Endothelial cell (in vitro differentiated cells): ENCODE results near the gene SYT8. TPM values are rescaled to one million over a fixed set of nuclear protein-coding genes. Genes with fewer than 3 reads are reported as not detected.

Experiments used
- DNase-seq: peaks from one replicate; pipeline ENCODE4 v3.0.0; 2021; ENCODE audit warnings: low spot score
- H3K27ac Mint-ChIP-seq: one replicate; pipeline ENCODE4 v1.8.0; 2021; ENCODE audit warnings: mixed read lengths, inconsistent platforms; ENCODE audit not compliant: unreplicated experiment
- H3K27me3 Mint-ChIP-seq: one replicate; pipeline ENCODE4 v1.8.0; 2021; ENCODE audit warnings: mild to moderate bottlenecking, moderate library complexity, mixed read lengths, inconsistent platforms; ENCODE audit not compliant: unreplicated experiment
- H3K36me3 Mint-ChIP-seq: one replicate; pipeline ENCODE4 v1.8.0; 2021; ENCODE audit warnings: mild to moderate bottlenecking, low read depth, mixed read lengths, inconsistent platforms; ENCODE audit not compliant: unreplicated experiment
- H3K4me1 Mint-ChIP-seq: one replicate; pipeline ENCODE4 v1.8.0; 2021; ENCODE audit warnings: mild to moderate bottlenecking, mixed read lengths, inconsistent platforms; ENCODE audit not compliant: unreplicated experiment
- H3K4me3 Mint-ChIP-seq: one replicate; pipeline ENCODE4 v1.8.0; 2021; ENCODE audit warnings: mild to moderate bottlenecking, mixed read lengths, inconsistent platforms; ENCODE audit not compliant: unreplicated experiment
- H3K9me3 Mint-ChIP-seq: one replicate; pipeline ENCODE4 v1.8.0; 2021; ENCODE audit warnings: mixed read lengths, inconsistent platforms; ENCODE audit not compliant: unreplicated experiment
- total RNA-seq: library from RNA; stranded (reverse); fragmentation: NEBNext Ultra II Directional; extraction: Animal tissue kit (Norgen Biotek cat#: 25700); gene quantifications from one replicate; pipeline ENCODE4 v1.2.1, GENCODE V29; 2021; ENCODE audit not compliant: unreplicated experiment
- TF ChIP-seq, protein P1 (sequence below): fragments of 200-600 bp; sonication (generic); IDR thresholded peaks from one replicate; pipeline ENCODE4 v1.5.0; 2021; ENCODE audit warnings: antibody characterized with exemption; ENCODE audit not compliant: unreplicated experiment

Gene SYT8
- total RNA-seq, 1 donor from 2014 or later: not detected

DNA sequence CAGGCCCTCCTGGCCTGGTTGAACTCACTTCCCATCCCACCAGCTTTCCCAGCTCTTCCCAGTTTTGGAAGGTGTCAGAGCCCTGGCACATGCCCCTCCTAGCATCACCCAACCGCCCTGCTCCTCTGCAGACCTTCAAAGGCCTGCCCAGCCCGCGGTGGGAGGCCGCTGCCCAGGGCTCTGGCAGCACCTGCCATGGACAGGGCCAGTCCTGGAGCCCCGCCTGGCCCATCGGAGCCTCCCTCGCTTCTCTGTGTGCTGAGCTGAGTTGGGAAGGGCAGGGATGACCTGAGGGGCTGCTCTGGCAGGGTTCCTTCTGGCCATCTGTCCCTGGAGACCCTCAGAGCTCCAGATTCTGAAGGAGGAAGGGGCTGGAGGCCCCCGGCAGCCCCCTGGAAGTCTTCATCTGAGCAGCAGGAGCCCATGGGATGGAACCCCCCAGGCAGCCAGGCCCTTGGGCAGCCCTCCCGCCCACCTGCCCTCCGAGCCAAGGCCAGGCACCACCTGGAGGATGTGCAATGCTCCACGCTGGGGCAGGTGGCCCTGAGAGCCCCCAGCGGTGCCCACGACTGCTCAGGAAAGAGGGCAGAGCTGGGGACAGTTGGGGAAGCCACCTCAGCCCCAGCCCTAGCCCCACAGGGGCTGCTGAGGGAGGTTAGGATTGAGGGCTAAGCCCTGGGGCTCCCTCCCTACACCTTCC is 21.7 kb downstream of the SYT8 start:
- Mint-ChIP-seq H3K4me3 (no peak overlapping the region), H3K27me3 (peaks cover 6% of the 10 kb centered on the region), H3K27ac (no peak overlapping the region), H3K4me1 (no peaks in the 10 kb centered on the region), H3K36me3 (no peaks in the 10 kb centered on the region), H3K9me3 (no peaks in the 10 kb centered on the region)
- TF ChIP-seq, protein P1, sequence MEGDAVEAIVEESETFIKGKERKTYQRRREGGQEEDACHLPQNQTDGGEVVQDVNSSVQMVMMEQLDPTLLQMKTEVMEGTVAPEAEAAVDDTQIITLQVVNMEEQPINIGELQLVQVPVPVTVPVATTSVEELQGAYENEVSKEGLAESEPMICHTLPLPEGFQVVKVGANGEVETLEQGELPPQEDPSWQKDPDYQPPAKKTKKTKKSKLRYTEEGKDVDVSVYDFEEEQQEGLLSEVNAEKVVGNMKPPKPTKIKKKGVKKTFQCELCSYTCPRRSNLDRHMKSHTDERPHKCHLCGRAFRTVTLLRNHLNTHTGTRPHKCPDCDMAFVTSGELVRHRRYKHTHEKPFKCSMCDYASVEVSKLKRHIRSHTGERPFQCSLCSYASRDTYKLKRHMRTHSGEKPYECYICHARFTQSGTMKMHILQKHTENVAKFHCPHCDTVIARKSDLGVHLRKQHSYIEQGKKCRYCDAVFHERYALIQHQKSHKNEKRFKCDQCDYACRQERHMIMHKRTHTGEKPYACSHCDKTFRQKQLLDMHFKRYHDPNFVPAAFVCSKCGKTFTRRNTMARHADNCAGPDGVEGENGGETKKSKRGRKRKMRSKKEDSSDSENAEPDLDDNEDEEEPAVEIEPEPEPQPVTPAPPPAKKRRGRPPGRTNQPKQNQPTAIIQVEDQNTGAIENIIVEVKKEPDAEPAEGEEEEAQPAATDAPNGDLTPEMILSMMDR: no peak
- no peak for DNase-seq

DNA sequence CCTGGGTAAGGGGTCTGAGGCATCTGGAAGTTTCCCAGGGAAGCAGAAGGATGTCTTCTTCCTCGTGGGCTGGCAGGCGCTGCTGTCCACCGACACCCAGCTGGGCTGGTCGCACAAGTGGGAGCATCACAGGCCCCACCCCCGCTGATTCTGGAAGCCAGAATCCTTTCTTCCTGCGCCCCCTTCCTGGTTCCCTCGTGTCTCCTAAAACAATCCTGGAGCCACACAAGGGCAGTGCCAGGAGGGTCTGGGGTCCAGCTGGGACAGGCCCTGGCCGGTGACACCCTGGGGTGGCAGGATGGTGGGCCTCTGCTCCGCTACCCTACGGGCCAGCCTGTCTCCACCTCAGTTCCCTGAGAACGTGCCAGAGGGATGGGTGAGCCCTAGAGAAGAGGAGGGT is 22.3 kb downstream of the SYT8 start:
- TF ChIP-seq, protein P1: no peak
- H3K4me1 Mint-ChIP-seq: no peaks in the 10 kb centered on the region
- peaks cover 5% of the 10 kb centered on the region for H3K27me3 Mint-ChIP-seq
- no peak overlapping the region for H3K4me3 Mint-ChIP-seq
- DNase-seq: no peak
- H3K9me3 Mint-ChIP-seq: no peaks in the 10 kb centered on the region
- H3K27ac Mint-ChIP-seq: no peak overlapping the region
- no peaks in the 10 kb centered on the region for H3K36me3 Mint-ChIP-seq

DNA sequence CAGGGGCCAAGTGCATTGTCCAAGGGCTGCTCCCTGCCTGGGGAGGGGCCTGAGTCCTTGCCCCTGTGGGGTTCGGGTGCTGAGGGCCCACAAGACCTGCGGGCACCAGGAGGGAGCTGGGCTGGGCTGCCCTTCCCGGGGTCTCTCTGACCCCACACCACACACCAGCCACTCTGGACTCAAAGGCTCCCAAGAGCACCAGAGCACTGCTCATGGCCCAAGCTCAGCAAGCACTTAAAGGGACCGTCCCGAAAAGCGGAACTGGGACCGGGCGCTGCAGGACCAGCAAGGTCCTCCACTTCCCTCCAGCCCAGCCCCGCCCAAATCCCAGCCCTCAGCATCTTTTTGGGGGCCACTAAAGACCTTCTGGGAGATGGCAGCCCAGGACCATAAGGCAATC is 23.4 kb downstream of the SYT8 start:
- Mint-ChIP-seq H3K9me3 (no peaks in the 10 kb centered on the region), H3K27ac (no peak overlapping the region), H3K4me3 (no peak overlapping the region), H3K4me1 (no peaks in the 10 kb centered on the region), H3K36me3 (no peaks in the 10 kb centered on the region), H3K27me3 (peaks cover 2% of the 10 kb centered on the region)
- TF ChIP-seq, protein P1: no peak
- no peak for DNase-seq

DNA sequence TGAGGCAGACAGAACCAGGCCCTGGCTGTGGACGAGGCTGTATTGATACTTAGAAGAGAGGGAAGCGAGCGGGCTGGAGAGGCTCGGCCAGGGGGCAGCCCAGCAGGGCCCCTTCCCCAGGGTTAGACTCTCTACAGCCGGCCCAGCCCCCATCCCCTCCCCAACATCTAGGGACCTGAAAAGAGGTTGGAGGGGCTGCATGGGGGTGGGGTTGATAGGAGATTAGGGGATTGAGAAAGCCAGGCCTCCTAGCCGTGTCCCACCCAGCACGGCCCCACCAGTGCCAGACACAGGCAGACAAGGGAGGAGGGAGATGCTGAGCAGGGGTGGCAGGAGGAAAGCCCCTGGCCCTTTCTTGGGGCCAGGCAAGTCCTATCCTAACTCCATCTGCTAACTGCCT is 23.8 kb downstream of the SYT8 start:
- Mint-ChIP-seq H3K36me3 (no peaks in the 10 kb centered on the region), H3K4me3 (no peak overlapping the region), H3K27me3 (peaks cover 1% of the 10 kb centered on the region), H3K27ac (no peak overlapping the region), H3K4me1 (no peaks in the 10 kb centered on the region), H3K9me3 (no peaks in the 10 kb centered on the region)
- DNase-seq: no peak
- TF ChIP-seq, protein P1: no peak

DNA sequence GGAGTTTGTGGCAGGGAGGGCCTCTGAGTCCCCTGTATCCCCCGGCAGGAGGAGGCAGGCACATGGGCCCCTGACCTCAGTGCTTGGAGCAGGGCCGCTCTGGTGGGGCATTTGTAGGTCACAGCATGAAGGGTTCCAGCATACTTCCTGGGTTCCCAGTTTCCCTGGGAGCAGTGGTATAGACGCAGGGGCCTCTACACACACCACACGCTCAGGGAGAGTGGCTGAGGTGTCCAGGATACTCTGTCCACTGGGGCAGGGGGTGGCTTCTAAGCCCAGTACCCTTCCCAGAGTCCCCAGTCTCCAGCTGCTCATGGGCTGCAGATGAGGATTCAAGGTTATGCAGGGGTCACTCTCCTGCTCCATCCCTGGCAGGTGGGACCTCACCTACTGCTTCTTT is 24.2 kb downstream of the SYT8 start:
- Mint-ChIP-seq H3K9me3 (no peaks in the 10 kb centered on the region), H3K4me1 (no peaks in the 10 kb centered on the region), H3K36me3 (no peaks in the 10 kb centered on the region), H3K4me3 (no peak overlapping the region), H3K27me3 (peaks cover 2% of the 10 kb centered on the region), H3K27ac (no peak overlapping the region)
- no peak for DNase-seq
- TF ChIP-seq, protein P1: no peak
